ENCODE measurements around the gene LRRC17.
A peak's percentile ranks its signal among the peaks of the same experiment; 100 is the strongest.
"Not testable (repeated sequence)": the region's sequence is repeated elsewhere in the genome, so short reads cannot be mapped to it uniquely, and the experiment has no call there.

Gene LRRC17

GRCh38 chr7:102897856-102898531 is 14.8 kb upstream of the LRRC17 start:
- no peak for DNase-seq (ENCODE audit: low spot score)

GRCh38 chr7:102898532-102898859 is 14.3 kb upstream of the LRRC17 start:
- no peak for DNase-seq (ENCODE audit: low spot score)

- DNase-seq (ENCODE audit: low spot score), result not testable (repeated sequence)
These were observed 10.7 kb upstream of the LRRC17 start for GRCh38 chr7:102902052-102902451.

GRCh38 chr7:102903576-102903975 is 9.2 kb upstream of the LRRC17 start:
- DNase-seq (ENCODE audit: low spot score), result not testable (repeated sequence)

GRCh38 chr7:102908676-102909075 is 4.1 kb upstream of the LRRC17 start:
- no peak for DNase-seq (ENCODE audit: low spot score)

GRCh38 chr7:102913826-102914225 is 1.0 kb downstream of the LRRC17 start:
- DNase-seq (ENCODE audit: low spot score), result no peak

GRCh38 chr7:102914585-102914984 is 1.8 kb downstream of the LRRC17 start:
- DNase-seq (ENCODE audit: low spot score), result peak; percentile 58

GRCh38 chr7:102916426-102916825 is 3.6 kb downstream of the LRRC17 start:
- DNase-seq (ENCODE audit: low spot score), result no peak

GRCh38 chr7:102916881-102917280 is 4.1 kb downstream of the LRRC17 start:
- DNase-seq (ENCODE audit: low spot score), result no peak

- no peak for DNase-seq (ENCODE audit: low spot score)
These were observed 4.9 kb downstream of the LRRC17 start for GRCh38 chr7:102917436-102918353.

GRCh38 chr7:102918845-102919244 is 6.0 kb downstream of the LRRC17 start:
- no peak for DNase-seq (ENCODE audit: low spot score)

GRCh38 chr7:102925976-102926782 is 13.4 kb downstream of the LRRC17 start:
- DNase-seq (ENCODE audit: low spot score), result no peak

- no peak for DNase-seq (ENCODE audit: low spot score)
These were observed 14.0 kb downstream of the LRRC17 start for GRCh38 chr7:102926783-102927140.

GRCh38 chr7:102927312-102927933 is 14.6 kb downstream of the LRRC17 start:
- no peak for DNase-seq (ENCODE audit: low spot score)

- DNase-seq (ENCODE audit: low spot score), result no peak
These were observed 19.0 kb downstream of the LRRC17 start for GRCh38 chr7:102931757-102932156.

GRCh38 chr7:102933763-102934162 is 21.0 kb downstream of the LRRC17 start:
- peak; percentile 36 for DNase-seq (ENCODE audit: low spot score)

- no peak for DNase-seq (ENCODE audit: low spot score)
These were observed 21.4 kb downstream of the LRRC17 start for GRCh38 chr7:102934239-102934638.

GRCh38 chr7:102934701-102935100 is 21.9 kb downstream of the LRRC17 start:
- DNase-seq (ENCODE audit: low spot score), result no peak

GRCh38 chr7:102935450-102936115 is 22.8 kb downstream of the LRRC17 start:
- DNase-seq (ENCODE audit: low spot score), result no peak

GRCh38 chr7:102938679-102939078 is 25.9 kb downstream of the LRRC17 start:
- DNase-seq (ENCODE audit: low spot score), result no peak

GRCh38 chr7:102942181-102942866 is 29.5 kb downstream of the LRRC17 start:
- no peak for DNase-seq (ENCODE audit: low spot score)

Measured in hepatic stellate cell (primary cell).